Endothelial cell of umbilical vein (primary cell): ENCODE data around the gene CELA1.

Experiments
- EZH2 ChIP-seq: IDR thresholded peaks from 2 replicates; pipeline ENCODE4 v1.6.1; 2012; ENCODE audit warnings: borderline replicate concordance, low read depth, mild to moderate bottlenecking, moderate library complexity, low read length, inconsistent platforms; ENCODE audit not compliant: severe bottlenecking
- FOS ChIP-seq: IDR thresholded peaks from 2 replicates; pipeline ENCODE4 v1.6.1; 2011; ENCODE audit warnings: mild to moderate bottlenecking, low read length, moderate library complexity, borderline replicate concordance; ENCODE audit not compliant: insufficient read depth
- GATA2 ChIP-seq: IDR thresholded peaks from 2 replicates; pipeline ENCODE4 v1.7.0; 2011; ENCODE audit warnings: low read depth, mild to moderate bottlenecking, moderate library complexity, mixed read lengths, low read length; ENCODE audit not compliant: insufficient read length, insufficient read depth
- JUN ChIP-seq: IDR thresholded peaks from 2 replicates; pipeline ENCODE4 v1.6.1; 2011; ENCODE audit warnings: borderline replicate concordance, low read depth; ENCODE audit not compliant: insufficient read length, insufficient read depth
- MAX ChIP-seq: IDR thresholded peaks from 2 replicates; pipeline ENCODE4 v1.6.1; 2011; ENCODE audit not compliant: insufficient read depth, insufficient read length
- MYC ChIP-seq: IDR thresholded peaks from one replicate; pipeline ENCODE4 v1.6.1; 2011; ENCODE audit warnings: mild to moderate bottlenecking, low read depth, low read length
- POLR2A ChIP-seq: IDR thresholded peaks from 2 replicates; pipeline ENCODE4 v1.6.1; 2012; ENCODE audit warnings: low read depth, mild to moderate bottlenecking, control low read depth, low read length
- POLR2AphosphoS5 ChIP-seq: IDR thresholded peaks from 2 replicates; pipeline ENCODE4 v1.6.1; 2012; ENCODE audit warnings: low read depth, mild to moderate bottlenecking, control low read depth, low read length, moderate library complexity; ENCODE audit not compliant: insufficient read depth
- TF ChIP-seq, protein P1 (sequence below), 2 donors: IDR thresholded peaks; 1 replicate in 1 of 2; 2 replicates in 1 of 2; pipeline ENCODE4 v1.5.1; 2011; ENCODE audit warnings: low read length in 2 of 2, mild to moderate bottlenecking in 2 of 2, moderate library complexity in 2 of 2, control low read depth in 1 of 2, inconsistent platforms in 1 of 2, low read depth in 1 of 2; ENCODE audit not compliant: insufficient read depth in 1 of 2; ENCODE audit errors: extremely low read depth in 1 of 2

- TF ChIP-seq, protein P1, sequence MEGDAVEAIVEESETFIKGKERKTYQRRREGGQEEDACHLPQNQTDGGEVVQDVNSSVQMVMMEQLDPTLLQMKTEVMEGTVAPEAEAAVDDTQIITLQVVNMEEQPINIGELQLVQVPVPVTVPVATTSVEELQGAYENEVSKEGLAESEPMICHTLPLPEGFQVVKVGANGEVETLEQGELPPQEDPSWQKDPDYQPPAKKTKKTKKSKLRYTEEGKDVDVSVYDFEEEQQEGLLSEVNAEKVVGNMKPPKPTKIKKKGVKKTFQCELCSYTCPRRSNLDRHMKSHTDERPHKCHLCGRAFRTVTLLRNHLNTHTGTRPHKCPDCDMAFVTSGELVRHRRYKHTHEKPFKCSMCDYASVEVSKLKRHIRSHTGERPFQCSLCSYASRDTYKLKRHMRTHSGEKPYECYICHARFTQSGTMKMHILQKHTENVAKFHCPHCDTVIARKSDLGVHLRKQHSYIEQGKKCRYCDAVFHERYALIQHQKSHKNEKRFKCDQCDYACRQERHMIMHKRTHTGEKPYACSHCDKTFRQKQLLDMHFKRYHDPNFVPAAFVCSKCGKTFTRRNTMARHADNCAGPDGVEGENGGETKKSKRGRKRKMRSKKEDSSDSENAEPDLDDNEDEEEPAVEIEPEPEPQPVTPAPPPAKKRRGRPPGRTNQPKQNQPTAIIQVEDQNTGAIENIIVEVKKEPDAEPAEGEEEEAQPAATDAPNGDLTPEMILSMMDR (IDR thresholded peaks at IDR 0.05; ENCODE audit: extremely low read depth in 1 of 2, insufficient read depth in 1 of 2, low read depth in 1 of 2, low read length in 2 of 2) = no peak
- no peak for TF ChIP-seq POLR2A
- no peak for TF ChIP-seq EZH2
- TF ChIP-seq POLR2AphosphoS5 = no peak
- no peak for TF ChIP-seq GATA2
- TF ChIP-seq MYC = no peak
- TF ChIP-seq MAX = no peak
- no peak for TF ChIP-seq FOS
- TF ChIP-seq JUN = no peak
These were observed 2.5 kb upstream of the CELA1 start for GRCh38 chr12:51349026-51349425.
